ENCODE results near the gene HIP1.

- TF ChIP-seq GATA2 (IDR thresholded peaks at IDR 0.05; ENCODE audit: low read depth, low read length), result no peak
- TF ChIP-seq GATA3 (IDR thresholded peaks at IDR 0.05; ENCODE audit: low read depth, low read length), result no peak
Measured at GRCh38 chr7:75583255-75583654, 155.5 kb downstream of the HIP1 start.

Data from SH-SY5Y (cell line).